Stimulated activated CD8-positive, alpha-beta memory T cell treated with anti-CD3 and anti-CD28 coated beads, Interleukin-4, amount 100 ng/mL, for 48 hours (primary cell): ENCODE data around the gene LPAR3.

Source experiments
- DNase-seq: peaks from one replicate; pipeline ENCODE4 v3.0.0-alpha.2; 2020

The LPAR3 gene

DNA sequence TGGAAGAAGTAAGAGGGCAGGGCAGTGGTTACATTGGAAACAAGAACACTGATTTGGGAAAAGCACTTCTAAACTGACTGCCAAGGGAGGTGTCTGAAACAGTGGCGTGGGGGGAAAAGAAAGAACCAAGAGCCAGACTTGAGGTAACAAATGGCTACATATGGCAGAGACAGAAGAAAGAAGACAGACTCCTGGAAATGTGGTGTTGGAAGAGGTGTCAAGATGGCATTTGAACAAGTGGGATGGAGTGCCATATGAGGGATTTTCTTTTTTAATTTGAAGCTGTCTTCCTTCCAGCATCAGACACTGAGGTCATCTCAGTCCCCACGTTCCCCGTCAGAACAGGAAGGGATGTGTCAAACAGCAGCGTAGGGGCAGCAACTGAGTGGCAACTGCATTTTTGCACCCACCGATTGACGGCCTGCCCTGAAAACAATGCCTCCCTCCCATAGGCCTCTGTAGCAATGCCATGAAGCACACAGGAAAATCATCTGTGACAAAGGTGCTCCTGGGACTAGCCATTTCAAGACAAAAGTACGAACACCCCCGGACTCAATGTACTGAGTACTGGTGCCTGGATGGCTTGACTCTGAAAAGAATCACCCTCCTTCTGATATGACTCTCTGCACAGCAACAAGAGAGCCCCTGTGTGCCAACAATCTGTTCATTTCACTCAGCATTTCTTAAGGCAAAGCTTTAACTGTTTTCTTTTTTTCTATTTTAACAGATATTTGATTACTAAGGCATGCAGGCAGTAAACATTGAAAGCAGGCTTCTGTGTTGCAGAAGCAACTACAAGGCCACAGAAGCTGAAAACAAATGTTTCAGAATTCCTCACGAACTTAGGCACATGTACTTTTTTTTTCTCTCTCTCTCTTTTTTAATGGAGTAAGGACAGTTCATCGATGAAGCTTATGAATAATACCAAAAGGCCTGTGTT, 37.0 kb downstream of the LPAR3 start:
- DNase-seq, result no peak

DNA sequence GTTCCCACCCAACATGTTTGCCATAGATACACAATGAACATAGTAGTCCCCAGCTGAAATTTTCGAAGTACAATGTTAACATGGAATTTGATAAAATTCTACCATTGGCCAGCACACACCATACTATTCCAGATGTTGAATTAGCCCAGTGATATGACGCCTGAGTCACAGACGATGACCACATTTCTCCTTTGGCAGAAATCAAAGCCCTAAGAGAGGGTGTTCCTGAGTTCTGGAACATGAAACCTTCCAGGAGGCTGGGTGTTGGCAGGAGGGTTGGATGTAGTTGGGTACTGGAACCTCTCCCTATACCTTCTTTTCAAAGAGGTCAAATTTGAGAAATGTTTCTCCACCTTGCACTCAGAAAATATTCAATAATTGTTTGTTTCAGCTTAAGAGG, 37.8 kb downstream of the LPAR3 start:
- DNase-seq, result no peak

DNA sequence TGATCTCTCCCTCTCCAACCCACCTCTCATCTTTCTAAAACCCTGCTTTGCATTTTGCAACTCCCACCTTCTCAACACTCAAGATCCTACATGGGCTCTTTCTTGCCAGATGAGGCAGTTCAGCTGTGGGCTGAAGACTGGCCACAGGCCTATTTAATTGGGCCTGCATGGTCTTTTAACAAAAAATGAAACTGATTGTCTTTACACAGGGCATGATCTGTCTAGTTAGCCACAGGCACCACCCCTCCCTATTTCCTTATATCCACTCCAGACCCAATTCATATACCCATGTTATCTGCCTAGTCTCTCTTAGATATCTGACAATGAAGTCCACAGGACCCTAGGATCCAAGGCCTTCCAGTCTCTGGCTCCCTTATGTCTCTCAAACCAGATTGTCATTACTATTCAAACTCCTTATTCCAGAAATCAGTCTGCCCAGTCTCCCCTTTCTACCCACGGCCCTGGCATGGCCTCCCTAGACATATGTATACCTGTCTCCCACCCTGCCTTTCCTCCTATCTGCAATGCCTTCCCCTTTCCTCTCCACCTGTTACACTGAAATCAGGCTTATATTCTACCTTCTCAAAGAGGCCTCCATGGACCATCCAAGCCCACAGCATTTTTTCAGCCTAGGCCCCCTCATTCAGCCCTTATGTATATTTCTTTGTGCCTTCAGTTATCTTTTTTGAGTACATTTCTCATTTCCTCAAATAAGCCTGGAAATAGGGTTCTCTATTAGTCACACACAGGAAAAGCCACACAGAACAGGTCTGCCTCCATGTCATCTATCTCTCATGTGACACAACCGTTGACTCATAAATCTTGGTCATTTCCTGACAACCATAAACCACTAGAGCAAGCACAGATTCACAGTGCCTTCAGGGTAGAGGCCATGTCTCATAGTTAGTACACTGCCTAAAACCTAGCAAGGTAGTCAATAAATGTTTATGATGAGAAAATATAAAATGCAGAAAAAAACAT, 39.0 kb downstream of the LPAR3 start:
- no peak for DNase-seq

DNA sequence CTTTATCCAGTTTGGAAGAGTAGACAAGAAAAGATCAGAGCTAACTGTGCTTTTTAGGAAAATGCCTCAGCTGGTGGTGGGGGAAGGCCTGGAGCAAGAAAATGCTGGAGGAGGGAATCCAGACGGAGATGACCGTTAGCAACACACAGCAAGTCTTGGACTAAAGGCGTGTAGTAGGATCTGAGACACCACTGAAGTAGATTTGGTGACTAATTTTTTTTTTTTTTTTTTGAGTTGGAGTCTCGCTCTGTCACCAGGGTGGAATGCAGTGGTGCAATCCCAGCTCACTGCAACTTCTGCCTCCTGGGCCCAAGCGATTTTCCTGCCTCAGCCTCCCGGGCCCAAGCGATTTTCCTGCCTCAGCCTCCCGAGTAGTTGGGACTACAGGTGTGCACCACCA, 41.2 kb downstream of the LPAR3 start:
- DNase-seq, result no peak

DNA sequence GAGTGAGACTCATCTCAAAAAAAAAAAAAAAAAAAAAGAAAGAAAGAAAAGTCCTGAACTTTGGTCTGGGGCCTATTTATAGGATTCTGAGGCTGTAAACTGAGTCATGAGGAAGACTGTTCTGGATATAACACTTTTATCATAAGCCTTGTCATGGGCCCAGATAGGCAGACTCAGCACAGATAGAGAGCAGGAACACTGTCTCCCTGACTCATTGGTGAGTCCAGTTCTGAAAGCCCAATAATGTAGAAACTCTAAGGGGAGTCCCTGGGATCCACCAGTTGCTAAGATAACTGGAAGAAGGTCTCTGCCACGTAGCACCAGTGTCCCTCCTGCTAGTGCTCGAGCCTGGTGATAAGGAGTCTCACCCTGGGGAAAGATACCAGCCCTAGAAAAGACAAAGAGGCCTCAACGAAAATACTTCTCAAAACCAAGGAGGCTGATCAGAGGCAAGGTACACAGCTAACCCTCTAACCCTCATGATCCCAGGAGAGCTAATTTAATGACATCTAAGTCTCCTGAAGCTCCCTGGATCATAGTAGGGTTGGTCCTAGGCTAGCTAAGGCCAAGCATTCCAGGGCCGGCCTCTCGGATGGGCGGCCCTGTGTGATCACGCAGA, 43.5 kb downstream of the LPAR3 start:
- DNase-seq, result no peak

DNA sequence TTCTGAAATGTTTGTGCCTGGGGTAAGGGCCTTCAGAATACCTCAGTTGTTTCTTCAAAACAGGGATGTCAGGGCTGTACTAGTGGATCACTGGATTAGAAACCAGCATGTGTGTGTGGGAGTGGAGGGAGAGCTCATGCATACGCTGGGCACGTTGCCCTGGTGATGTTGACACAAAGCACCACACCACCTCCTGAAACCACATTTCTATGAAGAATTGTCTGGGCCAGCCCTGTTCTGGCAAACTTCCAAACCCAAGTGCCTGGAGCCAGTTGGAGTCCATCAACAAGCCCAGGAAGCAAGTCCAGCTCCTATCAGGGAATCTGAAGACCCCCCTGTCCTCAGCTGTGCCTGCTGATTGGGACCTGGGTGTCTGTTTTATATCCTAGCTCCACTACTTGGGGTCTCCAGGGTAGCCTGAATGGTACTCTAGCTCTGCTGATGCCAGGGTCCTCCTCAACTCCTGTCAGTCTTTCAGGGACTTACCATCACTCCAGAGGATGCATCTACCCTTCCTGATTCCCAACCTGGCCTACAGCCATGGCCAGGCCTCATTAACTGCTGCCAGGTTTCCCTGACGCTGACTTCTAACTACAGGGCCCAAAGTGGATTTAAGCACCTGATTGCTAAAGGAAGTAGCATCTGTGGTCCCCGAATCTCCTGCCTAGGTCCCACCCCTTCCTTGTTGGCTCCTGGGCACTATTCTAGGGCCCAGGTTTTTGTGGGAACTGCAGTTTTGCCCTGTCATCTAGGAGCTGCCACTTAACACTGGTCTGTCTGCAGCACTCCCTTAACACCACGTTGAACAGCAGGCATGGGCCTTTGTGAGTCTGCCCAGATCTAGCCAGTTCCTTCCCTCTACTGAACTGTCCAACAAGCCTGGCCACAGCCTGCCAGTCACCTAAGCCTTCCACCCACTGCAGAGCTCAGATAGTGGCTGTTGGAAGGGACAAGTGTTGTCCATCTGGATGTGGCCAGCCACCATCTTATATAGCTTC, 45.5 kb downstream of the LPAR3 start:
- no peak for DNase-seq

DNA sequence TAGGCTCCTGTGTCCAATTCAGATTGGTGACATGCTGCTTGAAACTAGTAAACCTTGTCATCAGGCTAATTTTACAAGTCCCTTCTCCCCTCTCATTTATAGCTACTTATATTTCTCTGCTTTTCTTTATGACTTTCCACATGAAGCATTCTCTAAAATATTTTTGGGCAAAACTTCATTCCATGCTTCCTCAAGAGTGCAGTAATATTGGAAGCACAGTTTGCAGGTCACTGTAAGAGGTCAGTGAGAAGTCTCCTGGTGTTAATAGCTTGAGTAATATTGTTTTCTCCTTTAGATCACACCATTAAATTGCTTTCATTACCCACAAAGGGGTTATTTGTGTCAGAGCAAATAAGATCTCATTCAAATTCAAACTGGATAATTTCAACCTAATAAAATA, 46.6 kb downstream of the LPAR3 start:
- no peak for DNase-seq

DNA sequence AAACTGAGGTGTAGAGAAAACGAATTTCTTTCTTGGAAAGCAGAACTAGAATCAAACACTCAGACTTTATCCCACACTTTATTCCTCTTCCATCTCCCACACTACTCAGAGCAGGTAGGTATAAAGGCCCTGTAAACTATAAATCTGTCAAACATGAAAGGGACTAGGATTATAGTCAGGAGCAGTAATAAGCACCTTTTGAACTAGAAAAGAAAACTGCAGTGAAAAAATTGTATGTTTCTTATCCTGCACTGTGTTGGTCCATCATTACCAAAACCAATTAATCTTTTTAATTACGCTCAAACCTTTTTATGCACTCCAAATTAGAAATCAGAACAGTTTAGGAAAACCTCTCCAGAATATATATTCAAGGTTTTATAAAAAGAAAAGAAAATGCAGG, 47.6 kb downstream of the LPAR3 start:
- DNase-seq, result no peak

DNA sequence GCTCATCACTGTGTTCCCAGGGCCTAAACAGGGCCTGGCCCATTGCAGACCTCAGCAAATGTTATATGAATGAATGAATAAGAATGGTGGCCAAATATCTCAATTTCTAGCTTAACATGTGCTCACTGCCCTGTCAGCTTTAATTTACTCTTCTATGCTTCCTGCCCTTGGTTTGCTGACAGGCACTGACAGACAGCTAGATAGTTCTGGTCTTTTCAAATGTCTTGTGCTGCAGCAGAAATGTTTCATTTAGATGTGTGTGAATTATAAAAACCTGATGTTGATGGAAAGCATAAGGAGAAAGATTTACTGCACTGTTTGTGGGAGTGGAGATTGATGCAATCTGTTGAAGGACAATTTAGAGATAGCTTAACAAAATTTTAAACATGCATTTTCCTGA, 48.9 kb downstream of the LPAR3 start:
- no peak for DNase-seq

DNA sequence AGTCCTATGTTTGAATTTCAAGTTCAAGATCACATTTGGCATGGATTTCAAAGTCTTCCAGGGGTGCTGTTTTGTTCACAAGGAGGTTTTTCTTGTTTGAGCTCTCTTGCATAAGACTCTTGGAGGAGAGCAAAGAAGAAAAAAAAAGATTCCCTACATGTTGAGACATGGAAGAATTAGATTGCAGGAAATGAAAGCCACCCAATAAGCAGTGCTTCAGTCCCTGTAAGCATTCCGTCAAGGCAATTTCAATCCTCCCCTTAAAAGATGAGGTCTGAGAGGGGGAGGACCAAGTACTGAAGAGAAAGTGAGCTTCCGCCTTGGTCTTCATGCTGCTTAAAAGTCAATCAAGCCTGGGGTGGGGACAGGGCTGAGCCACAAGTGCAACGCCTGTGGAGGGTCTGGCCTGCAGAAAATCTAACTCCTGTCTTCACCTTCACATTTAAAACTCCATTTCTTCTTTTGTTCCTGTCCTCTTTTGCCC, 50.2 kb downstream of the LPAR3 start:
- no peak for DNase-seq

DNA sequence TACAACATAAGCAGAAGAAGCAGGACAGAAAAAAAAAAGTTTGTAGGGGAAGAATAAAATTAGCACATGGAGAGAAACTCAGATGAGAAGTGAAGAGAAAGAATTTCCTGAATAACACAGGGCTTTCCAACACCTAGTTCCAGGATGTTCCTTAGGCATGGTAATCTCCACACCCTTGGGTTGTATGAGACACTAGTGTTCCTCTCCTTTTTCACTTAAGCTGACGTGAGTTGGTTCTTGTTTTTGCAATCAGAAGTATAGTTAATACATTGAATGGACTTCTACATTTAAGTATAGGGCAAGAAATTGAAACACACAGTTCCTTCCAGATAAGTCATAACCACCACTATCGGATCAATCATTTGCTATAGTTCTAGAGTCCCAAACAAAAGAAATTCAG, 51.0 kb downstream of the LPAR3 start:
- DNase-seq, result no peak

DNA sequence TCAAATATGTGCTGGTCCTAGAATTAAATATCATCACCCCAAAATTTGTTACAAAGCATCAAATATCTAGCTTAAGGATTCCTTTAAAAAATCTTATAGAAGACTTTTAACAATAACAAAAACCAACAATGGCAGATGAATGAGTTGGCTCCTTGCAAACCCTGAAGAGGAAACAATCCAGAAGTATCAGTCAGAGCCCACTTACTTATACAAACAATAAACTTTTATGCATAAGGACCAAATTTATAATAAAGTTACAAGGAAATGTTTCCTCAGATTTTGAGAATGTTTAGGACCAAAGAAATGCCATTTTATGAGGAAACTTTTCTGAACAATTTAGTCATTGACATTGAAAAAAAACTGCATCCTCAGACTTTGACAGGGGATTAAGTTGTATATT, 52.7 kb downstream of the LPAR3 start:
- DNase-seq, result no peak

DNA sequence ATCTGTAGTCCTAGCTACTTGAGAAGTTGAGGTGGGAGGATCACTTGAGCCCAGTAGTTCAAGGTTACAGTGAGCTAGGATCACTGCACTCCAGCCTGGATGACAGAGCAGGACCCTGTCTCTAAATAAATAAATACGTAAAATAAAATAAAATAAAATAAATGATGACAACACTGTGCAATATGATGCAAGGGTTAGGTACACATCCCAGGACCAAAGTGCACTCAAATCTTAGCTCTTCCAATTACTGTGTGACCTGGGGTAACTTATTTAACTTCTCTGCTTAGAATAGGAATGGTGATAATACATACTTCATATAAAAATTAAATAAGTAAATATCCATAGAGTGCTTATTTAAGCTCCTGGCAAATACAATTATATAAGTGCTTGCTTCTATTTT, 53.5 kb downstream of the LPAR3 start:
- DNase-seq, result no peak

DNA sequence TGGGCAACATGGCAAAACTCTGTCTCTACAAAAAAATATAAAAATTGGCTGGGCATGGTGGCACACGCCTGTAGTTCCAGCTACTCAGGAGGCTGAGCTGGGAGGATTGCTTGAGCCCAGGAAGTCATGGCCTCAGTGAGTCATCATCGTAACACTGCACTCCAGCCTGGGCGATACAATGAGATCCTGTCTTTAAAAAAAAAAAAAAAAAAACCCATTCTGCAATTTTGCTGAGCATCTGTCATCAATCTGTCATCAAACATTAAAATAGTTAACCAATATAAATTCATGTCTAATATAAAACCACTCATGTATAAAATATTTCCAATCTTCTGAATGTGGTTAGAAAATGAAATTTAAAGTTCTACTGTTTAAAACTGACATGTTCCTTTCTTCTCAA, 56.9 kb downstream of the LPAR3 start:
- no peak for DNase-seq

DNA sequence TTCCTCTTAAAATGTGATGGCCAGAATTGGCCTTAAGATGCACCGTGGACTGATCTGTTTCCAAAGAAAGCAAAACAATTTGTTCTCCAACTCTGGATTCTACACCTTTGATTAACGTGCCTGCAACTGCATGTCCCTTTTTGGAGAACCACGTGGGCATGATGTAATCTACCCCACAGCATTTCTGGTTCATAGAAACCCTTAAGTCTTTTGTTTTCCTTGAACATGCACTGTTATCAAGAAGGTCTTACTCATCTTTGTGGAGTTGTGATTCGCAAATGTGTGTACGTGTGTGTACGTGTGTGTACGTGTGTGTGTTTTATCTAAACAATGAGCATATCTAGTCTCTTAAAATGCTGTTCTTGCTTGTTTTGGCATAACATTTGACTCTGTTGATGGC, 57.8 kb downstream of the LPAR3 start:
- DNase-seq, result no peak

DNA sequence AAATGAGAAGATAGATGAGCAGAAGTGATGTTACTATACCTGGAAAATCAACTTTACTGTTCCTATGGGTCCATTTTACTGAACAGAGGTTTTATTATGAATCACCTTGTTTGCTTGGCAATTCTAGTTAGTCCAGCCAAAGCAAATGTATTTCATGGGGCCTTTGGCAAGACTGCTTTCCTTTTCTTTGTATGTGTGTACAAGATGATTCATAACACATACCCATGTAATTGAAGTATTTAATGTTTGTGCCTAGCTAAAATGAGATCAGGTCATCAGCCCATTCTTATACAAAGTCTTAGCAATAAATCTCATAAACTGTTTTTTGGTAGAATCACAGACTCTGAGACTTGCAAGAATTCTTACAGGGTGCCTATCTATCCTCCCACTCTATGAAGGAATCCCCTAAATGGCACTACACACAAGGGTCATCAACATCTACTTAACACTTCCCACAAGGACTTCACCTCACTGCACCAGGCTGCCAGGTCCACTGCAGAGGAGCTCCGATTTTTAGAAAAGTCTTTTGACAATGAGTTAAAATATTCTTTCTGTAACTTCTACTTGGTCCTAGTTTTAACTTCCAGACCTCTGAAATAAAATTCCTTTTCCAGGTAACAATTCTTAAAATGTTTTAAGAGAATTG, 58.5 kb downstream of the LPAR3 start:
- DNase-seq, result no peak

DNA sequence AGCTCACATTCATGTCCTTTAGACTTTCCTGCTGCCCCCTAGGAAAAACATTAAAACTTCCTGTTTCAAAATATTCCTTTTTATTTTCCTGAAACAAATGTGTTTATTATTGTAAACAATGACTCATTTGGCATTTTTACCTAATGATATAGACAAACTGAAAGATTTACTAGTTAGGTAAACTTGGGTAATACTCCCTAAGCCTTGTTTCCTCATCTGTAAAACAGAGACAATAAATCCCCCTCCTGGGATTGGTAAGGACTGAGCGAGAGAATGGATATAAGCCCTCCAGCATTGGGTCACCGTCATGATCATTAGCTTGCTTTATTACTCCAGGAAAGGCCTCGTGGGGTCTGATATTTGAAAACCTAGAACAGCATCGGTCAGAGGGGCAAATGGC, 59.8 kb downstream of the LPAR3 start:
- DNase-seq, result no peak

DNA sequence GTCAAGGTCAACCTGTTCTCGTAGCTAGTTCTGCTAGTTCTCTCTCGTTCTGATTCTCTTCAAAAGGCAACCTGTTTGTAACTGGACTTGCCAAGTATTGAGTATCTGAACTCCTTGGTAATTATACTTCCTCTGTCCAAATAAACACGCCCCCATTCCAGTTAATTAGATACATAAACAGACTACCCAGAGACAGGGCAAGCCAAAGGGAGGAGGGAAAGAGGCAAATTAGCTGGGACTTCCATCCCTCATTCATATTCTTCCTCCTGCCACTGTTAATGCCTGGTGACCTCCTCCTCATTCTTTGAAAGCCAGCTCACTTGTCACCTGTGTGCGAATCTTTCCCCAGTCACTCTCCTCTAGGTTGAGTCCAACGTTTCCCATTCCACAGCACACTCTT, 62.9 kb downstream of the LPAR3 start:
- DNase-seq, result no peak

DNA sequence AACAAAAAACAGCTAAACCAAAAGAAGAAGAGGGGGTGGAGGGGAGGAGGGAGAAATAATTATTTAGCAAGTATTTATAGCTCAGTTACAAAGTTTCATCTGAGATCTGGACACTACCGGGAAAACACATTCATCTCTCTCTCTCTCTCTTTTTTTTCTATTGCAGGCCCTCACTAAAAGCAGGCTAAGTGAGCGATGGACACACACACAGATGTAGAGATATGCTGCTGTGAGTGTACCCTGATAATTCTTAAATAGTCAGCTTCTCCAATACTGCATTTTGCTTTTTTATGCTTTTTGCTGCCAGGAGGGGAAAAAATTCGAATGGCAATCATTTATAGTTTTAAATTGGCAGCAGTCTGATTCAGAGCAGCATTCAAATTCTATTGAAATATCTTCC, 65.0 kb downstream of the LPAR3 start:
- DNase-seq, result no peak

DNA sequence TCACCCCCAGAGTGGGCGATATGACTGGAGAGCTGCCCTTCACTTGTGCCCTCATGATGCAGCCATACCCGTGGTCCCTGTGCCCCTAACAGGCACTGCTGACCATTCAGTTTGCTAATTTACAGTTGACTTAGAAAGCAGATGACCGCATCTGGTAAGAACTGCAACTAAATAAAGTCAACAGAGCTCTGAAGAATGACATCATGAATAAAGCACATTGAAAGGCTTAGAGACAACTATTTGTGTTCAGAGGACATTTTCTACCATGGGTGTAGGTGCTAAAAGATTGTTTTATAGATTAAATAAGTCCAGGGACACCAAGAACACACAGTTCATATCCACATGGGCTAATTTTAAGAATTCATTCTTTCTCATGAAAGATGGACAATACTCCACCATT, 65.5 kb downstream of the LPAR3 start:
- DNase-seq, result no peak

DNA sequence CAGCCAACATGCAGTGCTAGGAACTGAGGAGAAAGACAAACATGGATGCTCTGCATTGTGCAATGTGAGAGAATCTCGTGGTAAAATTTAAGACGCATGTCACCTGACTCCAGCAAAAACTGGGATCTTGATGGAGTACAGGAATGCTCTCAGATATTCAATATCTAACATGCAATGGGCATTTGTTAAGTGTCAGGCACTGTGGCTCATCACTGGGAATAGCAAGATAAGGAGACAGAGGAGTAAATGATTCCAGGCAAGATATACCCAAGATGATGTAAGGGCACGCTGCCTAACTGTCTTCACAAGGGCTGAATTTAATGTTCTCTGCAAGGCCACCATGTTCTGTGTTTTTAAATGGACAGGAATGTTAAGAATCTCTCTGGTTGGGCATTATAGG, 67.8 kb downstream of the LPAR3 start:
- DNase-seq, result no peak
